ENCODE results near the gene NR6A1.

GRCh38 chr9:124765439-124765835 is 5.7 kb downstream of the NR6A1 start:
- TF ChIP-seq ZNF18 (CRISPR knock-in tag; IDR thresholded peaks at IDR 0.05; ENCODE audit: insufficient replicate concordance), result no peak
- no peak for TF ChIP-seq MYNN (CRISPR knock-in tag; IDR thresholded peaks at IDR 0.05; ENCODE audit: low read depth)
- no peak for TF ChIP-seq SMAD1 (CRISPR knock-in tag; IDR thresholded peaks at IDR 0.05; ENCODE audit: borderline replicate concordance, low read depth)
